ES-I3 (cell line): ENCODE results near the gene TNNT2.

Experiments
- H3K36me3 ChIP-seq: 2 replicates; pipeline ENCODE4 v1.6.1; 2013; ENCODE audit warnings: mild to moderate bottlenecking, low read length, control low read depth, moderate library complexity; ENCODE audit not compliant: insufficient read depth
- H3K4me1 ChIP-seq: 2 replicates; pipeline ENCODE4 v1.6.1; 2013; ENCODE audit warnings: mild to moderate bottlenecking, control low read depth, low read length; ENCODE audit not compliant: insufficient read depth
- H3K9ac ChIP-seq: 2 replicates; pipeline ENCODE4 v1.6.1; 2013; ENCODE audit warnings: low read depth, mild to moderate bottlenecking, low read length, moderate library complexity
- H3K9me3 ChIP-seq: 2 replicates; pipeline ENCODE4 v1.6.1; 2013; ENCODE audit warnings: mild to moderate bottlenecking, low read length, moderate library complexity; ENCODE audit not compliant: control insufficient read depth, insufficient read depth

Gene TNNT2

GRCh38 chr1:201396861-201397464, 19.5 kb upstream of the TNNT2 start:
- no peak overlapping the region for H3K9ac ChIP-seq
- H3K36me3 ChIP-seq: no peaks in the 10 kb centered on the region
- H3K9me3 ChIP-seq: no peaks in the 10 kb centered on the region
- H3K4me1 ChIP-seq: peaks cover 3% of the 10 kb centered on the region; the same call in 1 of the 2 replicates

- H3K9ac ChIP-seq: no peak overlapping the region
- peaks cover 7% of the 10 kb centered on the region; the same call in 1 of the 2 replicates for H3K4me1 ChIP-seq
- no peaks in the 10 kb centered on the region for H3K9me3 ChIP-seq
- H3K36me3 ChIP-seq: no peaks in the 10 kb centered on the region
These were observed 18.5 kb upstream of the TNNT2 start for GRCh38 chr1:201395936-201396335.

GRCh38 chr1:201394591-201394990, 17.1 kb upstream of the TNNT2 start:
- Histone ChIP-seq H3K4me1 (peaks cover 7% of the 10 kb centered on the region; the same call in 1 of the 2 replicates), H3K36me3 (no peaks in the 10 kb centered on the region), H3K9me3 (no peaks in the 10 kb centered on the region), H3K9ac (no peak overlapping the region)

GRCh38 chr1:201393076-201393475, 15.6 kb upstream of the TNNT2 start:
- peaks cover 7% of the 10 kb centered on the region; the same call in 1 of the 2 replicates for H3K4me1 ChIP-seq
- H3K36me3 ChIP-seq: no peaks in the 10 kb centered on the region
- no peak overlapping the region for H3K9ac ChIP-seq
- no peaks in the 10 kb centered on the region for H3K9me3 ChIP-seq

- peaks cover 7% of the 10 kb centered on the region; the same call in 1 of the 2 replicates for H3K4me1 ChIP-seq
- no peaks in the 10 kb centered on the region for H3K9me3 ChIP-seq
- no peak overlapping the region for H3K9ac ChIP-seq
- H3K36me3 ChIP-seq: no peaks in the 10 kb centered on the region
These were observed 14.4 kb upstream of the TNNT2 start for GRCh38 chr1:201391651-201392511.

GRCh38 chr1:201391225-201391624, 13.7 kb upstream of the TNNT2 start:
- Histone ChIP-seq H3K9ac (no peak overlapping the region), H3K4me1 (peaks cover 7% of the 10 kb centered on the region; the same call in 1 of the 2 replicates), H3K36me3 (no peaks in the 10 kb centered on the region), H3K9me3 (no peaks in the 10 kb centered on the region)

GRCh38 chr1:201389051-201389450, 11.6 kb upstream of the TNNT2 start:
- Histone ChIP-seq H3K36me3 (no peaks in the 10 kb centered on the region), H3K4me1 (peaks cover 7% of the 10 kb centered on the region; the same call in 1 of the 2 replicates), H3K9me3 (no peaks in the 10 kb centered on the region), H3K9ac (no peak overlapping the region)

- no peaks in the 10 kb centered on the region; the same call in 1 of the 2 replicates for H3K36me3 ChIP-seq
- H3K4me1 ChIP-seq: no peaks in the 10 kb centered on the region
- no peak overlapping the region for H3K9ac ChIP-seq
- H3K9me3 ChIP-seq: no peaks in the 10 kb centered on the region
These were observed 8.7 kb upstream of the TNNT2 start for GRCh38 chr1:201386208-201386607.

- Histone ChIP-seq H3K4me1 (no peaks in the 10 kb centered on the region), H3K9me3 (no peaks in the 10 kb centered on the region), H3K9ac (no peak overlapping the region), H3K36me3 (no peaks in the 10 kb centered on the region; the same call in 1 of the 2 replicates)
These were observed 7.9 kb upstream of the TNNT2 start for GRCh38 chr1:201385299-201385891.

GRCh38 chr1:201384406-201384782, 6.9 kb upstream of the TNNT2 start:
- Histone ChIP-seq H3K36me3 (no peaks in the 10 kb centered on the region; the same call in 1 of the 2 replicates), H3K9me3 (no peaks in the 10 kb centered on the region), H3K9ac (no peak overlapping the region), H3K4me1 (peaks cover 2% of the 10 kb centered on the region)

GRCh38 chr1:201383647-201384405, 6.3 kb upstream of the TNNT2 start:
- Histone ChIP-seq H3K4me1 (peaks cover 2% of the 10 kb centered on the region), H3K9me3 (no peaks in the 10 kb centered on the region), H3K36me3 (no peaks in the 10 kb centered on the region; the same call in 1 of the 2 replicates), H3K9ac (no peak overlapping the region)

GRCh38 chr1:201381130-201381529, 3.6 kb upstream of the TNNT2 start:
- Histone ChIP-seq H3K9me3 (no peaks in the 10 kb centered on the region), H3K9ac (no peak overlapping the region), H3K4me1 (peaks cover 11% of the 10 kb centered on the region), H3K36me3 (no peaks in the 10 kb centered on the region; the same call in 1 of the 2 replicates)

- H3K9ac ChIP-seq: no peak overlapping the region
- H3K4me1 ChIP-seq: peaks cover 21% of the 10 kb centered on the region
- H3K36me3 ChIP-seq: no peaks in the 10 kb centered on the region; the same call in 1 of the 2 replicates
- no peaks in the 10 kb centered on the region for H3K9me3 ChIP-seq
These were observed 2.3 kb upstream of the TNNT2 start for GRCh38 chr1:201379733-201380242.

- H3K9me3 ChIP-seq: no peaks in the 10 kb centered on the region
- no peaks in the 10 kb centered on the region; the same call in 1 of the 2 replicates for H3K36me3 ChIP-seq
- H3K4me1 ChIP-seq: peaks cover 27% of the 10 kb centered on the region
- no peak overlapping the region for H3K9ac ChIP-seq
These were observed 1.3 kb upstream of the TNNT2 start for GRCh38 chr1:201378804-201379203.
